GM08714 (cell line): ENCODE results near the gene GOLT1A.

Source experiments
- H3K4me3 ChIP-seq: fragments of 200-500 bp; sonication (Bioruptor generic); 2 replicates; pipeline ENCODE4 v1.5.1; 2014; ENCODE audit warnings: mild to moderate bottlenecking, low read length, inconsistent platforms
- ZNF274 ChIP-seq: IDR thresholded peaks from 2 replicates; pipeline ENCODE4 v1.6.1; 2012; ENCODE audit warnings: mild to moderate bottlenecking, low read depth, low read length

The GOLT1A gene

GRCh38 chr1:204152310-204153044 is 61.3 kb downstream of the GOLT1A start:
- peak overlapping the region; percentile 14; the same call in 1 of the 2 replicates for H3K4me3 ChIP-seq
- TF ChIP-seq ZNF274: no peak

GRCh38 chr1:204151552-204152309 is 62.1 kb downstream of the GOLT1A start, which contains the start of gene ETNK2:
Gene ETNK2 (minus strand): TSS chr1:204152044. CDS start chr1:204151852, 192 bp downstream.
- peak within 1 kb of the TSS; percentile 14; the same call in 1 of the 2 replicates for H3K4me3 ChIP-seq
- no peak for TF ChIP-seq ZNF274

- TF ChIP-seq ZNF274: no peak
- no peak overlapping the region for H3K4me3 ChIP-seq
Observed at GRCh38 chr1:204150702-204151551, 62.9 kb downstream of the GOLT1A start.

- no peak for TF ChIP-seq ZNF274
Observed at GRCh38 chr1:204149635-204150565, 63.9 kb downstream of the GOLT1A start.

GRCh38 chr1:204149107-204149506 is 64.7 kb downstream of the GOLT1A start:
- H3K4me3 ChIP-seq: no peak overlapping the region
- TF ChIP-seq ZNF274: no peak

More at GRCh38 chr1:204149635-204150565, 63.9 kb downstream of the GOLT1A start:
- no peak overlapping the region for H3K4me3 ChIP-seq
